ENCODE measurements around the gene MARCHF6.
A peak's percentile ranks its signal among the peaks of the same experiment; 100 is the strongest.
"Not testable (repeated sequence)": the region's sequence is repeated elsewhere in the genome, so short reads cannot be mapped to it uniquely, and the experiment has no call there.

MARCHF6 gene

GRCh38 chr5:10353241-10354047 is at the start of gene MARCHF6:
Gene MARCHF6 (plus strand): TSS chr5:10353695. CDS start chr5:10353899, 204 bp downstream.
- peak; percentile 52 for DNase-seq

- DNase-seq, result no peak
These were observed 49.8 kb upstream of the MARCHF6 start for GRCh38 chr5:10303699-10304170.

- no peak for DNase-seq
These were observed 48.6 kb upstream of the MARCHF6 start for GRCh38 chr5:10304932-10305331.

- no peak for DNase-seq
These were observed 47.4 kb upstream of the MARCHF6 start for GRCh38 chr5:10306114-10306513.

GRCh38 chr5:10306806-10307205 is 46.7 kb upstream of the MARCHF6 start:
- DNase-seq, result no peak

- DNase-seq, result no peak
These were observed 46.0 kb upstream of the MARCHF6 start, which contains the start of gene CMBL for GRCh38 chr5:10307206-10308148. Gene CMBL (minus strand): TSS chr5:10307902. CDS start chr5:10290762, 17,140 bp downstream.

GRCh38 chr5:10308844-10309243 is 44.7 kb upstream of the MARCHF6 start:
- no peak for DNase-seq

GRCh38 chr5:10310066-10310779 is 43.3 kb upstream of the MARCHF6 start:
- DNase-seq, result no peak

GRCh38 chr5:10310835-10311570 is 42.5 kb upstream of the MARCHF6 start:
- DNase-seq, result not testable (repeated sequence)

- no peak for DNase-seq
These were observed 41.7 kb upstream of the MARCHF6 start for GRCh38 chr5:10311595-10312425.

- DNase-seq, result no peak
These were observed 38.3 kb upstream of the MARCHF6 start for GRCh38 chr5:10315201-10315600.

- DNase-seq, result no peak
These were observed 37.5 kb upstream of the MARCHF6 start for GRCh38 chr5:10315824-10316509.

- no peak for DNase-seq
These were observed 35.4 kb upstream of the MARCHF6 start for GRCh38 chr5:10317825-10318682.

GRCh38 chr5:10319202-10319851 is 34.2 kb upstream of the MARCHF6 start:
- no peak for DNase-seq

- DNase-seq, result no peak
These were observed 32.7 kb upstream of the MARCHF6 start for GRCh38 chr5:10320793-10321192.

- no peak for DNase-seq
These were observed 31.6 kb upstream of the MARCHF6 start for GRCh38 chr5:10321882-10322281.

GRCh38 chr5:10323588-10324488 is 29.7 kb upstream of the MARCHF6 start:
- no peak for DNase-seq
